HG03064 (cell line): ENCODE results near the gene FCHSD2.
A peak's percentile ranks its signal among the peaks of the same experiment; 100 is the strongest.
"Not testable (repeated sequence)": the region's sequence is repeated elsewhere in the genome, so short reads cannot be mapped to it uniquely, and the experiment has no call there.

Experiments
- ATAC-seq: cut with Tn5 transposase; IDR thresholded peaks from one replicate; pipeline ENCODE4 v1.9.1; 2021; ENCODE audit warnings: low read depth; ENCODE audit not compliant: unreplicated experiment

Gene FCHSD2

DNA sequence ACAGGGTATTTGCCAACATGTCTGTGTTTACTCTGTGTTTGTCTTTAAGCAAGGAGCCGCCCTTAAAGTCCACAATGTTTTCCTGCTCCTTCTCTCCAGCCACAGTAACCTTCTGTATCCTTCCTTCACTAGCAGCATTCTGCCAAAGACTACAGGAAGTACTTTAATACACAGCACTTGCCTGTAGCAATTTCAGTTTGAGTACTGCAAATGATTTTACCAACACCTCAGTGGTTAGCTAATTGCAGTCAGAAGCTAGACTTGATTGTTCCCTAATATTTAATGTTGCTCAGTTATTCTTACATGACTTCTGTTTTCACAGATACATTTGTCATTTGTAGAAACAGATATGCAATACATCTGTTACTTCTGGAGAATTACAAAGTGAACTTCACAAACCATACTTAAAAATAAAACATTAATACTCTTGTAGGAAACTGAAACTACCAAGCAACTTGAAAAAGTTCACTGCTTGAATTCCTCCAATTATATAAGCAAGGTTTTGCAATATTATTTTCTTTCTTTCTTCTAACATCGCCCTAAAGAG, 69.1 kb downstream of the FCHSD2 start:
- peak; percentile 69 for ATAC-seq

DNA sequence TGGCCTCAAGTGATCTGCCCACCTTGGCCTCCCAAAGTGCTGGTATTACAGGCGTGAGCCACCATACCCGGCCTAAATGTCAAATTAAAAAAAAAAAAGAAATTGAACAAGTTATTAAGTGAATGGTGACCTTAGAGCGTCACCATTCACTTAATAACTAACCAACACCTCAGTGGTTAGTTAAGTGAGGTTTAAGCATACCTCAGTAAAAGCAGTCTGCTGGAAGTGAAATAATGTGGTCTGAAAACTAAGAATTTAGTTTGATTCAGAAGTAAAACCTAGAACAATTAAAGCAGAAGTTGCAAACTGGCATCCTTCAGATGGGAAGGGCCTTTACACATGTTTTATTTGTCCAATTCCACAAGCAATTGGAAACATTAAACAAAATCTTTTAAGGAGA, 71.5 kb downstream of the FCHSD2 start:
- ATAC-seq: no peak

DNA sequence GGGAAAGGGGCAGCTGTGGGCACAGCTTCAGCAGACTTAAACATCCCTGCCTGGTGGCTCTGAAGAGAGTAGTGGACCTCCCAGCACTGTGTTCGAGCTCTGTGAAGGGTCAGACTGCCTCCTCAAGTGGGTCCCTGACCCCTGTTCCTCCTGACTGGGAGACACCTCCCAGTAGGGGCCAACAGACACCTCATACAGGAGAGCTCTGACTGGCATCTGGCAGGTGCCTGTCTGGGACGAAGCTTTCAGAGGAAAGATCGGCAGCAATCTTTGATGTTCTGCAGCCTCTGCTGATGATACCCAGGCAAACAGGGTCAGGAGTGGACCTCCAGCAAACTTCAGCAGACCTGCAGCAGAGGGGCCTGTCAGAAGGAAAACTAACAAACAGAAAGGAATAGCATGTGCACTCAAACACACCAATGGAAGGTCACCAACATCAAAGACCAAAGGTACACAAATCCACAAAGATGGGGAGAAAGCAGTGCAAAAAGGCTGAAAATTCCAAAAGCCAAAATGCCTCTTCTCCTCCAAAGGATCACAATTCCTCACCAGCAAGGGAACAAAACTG, 80.2 kb downstream of the FCHSD2 start:
- not testable (repeated sequence) for ATAC-seq

DNA sequence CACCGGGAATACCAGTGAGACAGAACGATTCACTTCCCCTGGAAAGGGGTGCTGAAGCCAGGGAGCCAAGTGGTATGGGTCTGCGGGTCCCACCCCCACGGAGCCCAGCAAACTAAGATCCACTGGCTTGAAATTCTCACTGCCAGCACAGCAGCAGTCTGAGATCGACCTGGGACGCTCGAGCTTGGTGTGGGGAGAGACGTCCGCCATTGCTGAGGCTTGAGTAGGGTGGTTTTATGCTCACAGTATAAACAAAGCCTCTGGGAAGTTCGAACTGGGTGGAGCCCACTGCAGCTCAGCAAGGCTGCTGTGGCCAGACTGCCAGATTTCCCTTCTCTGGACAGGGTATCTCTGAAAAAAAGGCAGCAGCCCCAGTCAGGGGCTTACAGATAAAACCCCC, 80.7 kb downstream of the FCHSD2 start:
- not testable (repeated sequence) for ATAC-seq

DNA sequence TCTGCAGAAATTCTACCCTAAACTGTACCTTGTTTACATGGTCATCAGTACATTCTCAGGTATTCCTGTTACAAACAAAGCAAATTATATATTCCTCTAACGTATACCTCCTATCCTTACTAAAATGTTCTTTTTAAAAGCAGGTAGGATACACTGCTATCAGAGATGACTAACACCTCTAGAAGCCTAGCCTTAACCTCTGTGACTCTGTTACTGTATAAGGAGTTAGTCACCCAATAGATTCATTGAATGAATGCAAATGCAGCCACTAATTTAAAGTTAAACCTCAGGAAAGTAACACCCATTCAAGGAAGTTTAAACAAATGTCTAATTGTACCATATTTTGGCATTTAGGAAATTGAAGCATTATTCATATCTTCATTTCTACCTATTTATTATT, 82.2 kb downstream of the FCHSD2 start:
- no peak for ATAC-seq

DNA sequence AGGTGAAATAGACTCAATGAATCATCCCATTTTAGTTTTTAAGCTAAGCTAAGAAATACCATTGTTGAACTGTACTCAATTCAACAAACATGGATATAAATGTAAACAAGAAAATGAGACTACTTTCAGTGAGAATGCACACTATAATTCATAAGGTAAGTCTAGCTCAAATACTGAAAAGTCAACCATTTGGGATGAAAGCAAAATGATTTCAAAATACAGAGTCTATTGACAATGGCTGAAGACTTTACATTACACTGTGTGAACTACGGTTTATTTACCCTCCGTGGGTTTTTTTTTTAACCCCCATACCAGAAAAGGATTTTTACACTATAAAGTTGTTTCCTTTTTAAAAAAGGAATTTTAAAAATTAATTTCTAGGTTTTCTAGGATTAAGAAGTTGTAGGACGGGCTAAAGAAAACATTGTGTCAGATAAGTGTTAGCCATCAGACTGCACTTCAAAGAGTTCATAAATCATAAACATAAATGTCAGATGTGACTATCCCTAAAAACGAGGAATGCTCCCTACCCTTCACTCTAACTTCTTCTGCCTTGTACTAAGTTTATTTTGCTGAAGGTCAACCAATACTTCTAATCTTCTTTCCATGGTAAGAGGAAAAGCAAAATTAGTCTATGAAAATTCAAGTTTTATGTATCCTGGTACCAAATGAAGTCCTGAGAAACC, 83.0 kb downstream of the FCHSD2 start:
- no peak for ATAC-seq

DNA sequence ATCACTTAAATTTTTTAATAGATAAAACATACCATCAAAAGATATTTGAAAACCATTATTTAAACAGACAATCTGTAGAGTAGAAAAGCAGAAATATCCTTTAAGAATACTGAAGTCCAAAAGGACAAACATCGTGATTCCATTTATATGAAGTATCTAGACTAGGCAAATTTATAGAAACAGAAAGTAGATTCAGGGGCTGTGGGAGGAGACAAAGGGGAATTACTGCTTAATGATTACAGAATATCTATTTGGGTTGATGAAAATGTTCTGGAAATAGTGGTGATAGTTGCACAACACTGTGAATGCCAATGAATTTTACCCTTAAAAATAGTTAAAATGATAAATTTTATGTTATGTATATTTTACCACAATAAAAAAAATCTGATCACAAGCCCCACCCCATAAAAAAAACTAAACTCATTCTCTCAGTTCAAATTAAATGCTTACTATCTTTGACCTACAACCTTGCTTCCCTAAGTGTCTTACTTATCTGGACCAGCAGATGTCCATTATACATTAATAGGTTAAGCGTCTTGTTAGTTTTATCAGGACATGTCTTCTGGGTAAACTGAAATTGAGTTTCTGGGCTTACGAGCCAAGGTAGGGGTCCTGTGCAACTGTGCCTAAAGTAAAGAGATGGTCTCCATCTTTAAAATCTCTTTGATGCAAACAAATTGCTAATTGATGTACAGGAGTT, 86.3 kb downstream of the FCHSD2 start:
- ATAC-seq: no peak

DNA sequence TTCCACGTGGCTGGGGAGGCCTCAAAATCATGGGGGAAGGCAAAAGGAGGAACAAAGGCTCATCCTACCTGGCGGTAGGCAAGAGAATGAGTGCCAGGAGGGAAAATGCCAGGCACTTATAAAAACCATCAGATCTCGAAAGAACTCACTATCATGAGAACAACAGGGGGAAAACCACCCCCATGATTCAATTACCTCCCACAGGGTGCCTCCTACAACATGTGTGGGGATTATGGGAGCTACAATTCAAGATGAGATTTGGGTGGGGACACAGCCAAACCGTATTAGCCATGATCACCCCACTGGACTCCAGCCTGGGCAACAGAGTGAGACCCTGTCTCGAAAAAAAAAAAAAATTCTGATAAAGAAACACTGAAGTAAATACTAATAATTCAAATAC, 87.1 kb downstream of the FCHSD2 start:
- no peak for ATAC-seq

DNA sequence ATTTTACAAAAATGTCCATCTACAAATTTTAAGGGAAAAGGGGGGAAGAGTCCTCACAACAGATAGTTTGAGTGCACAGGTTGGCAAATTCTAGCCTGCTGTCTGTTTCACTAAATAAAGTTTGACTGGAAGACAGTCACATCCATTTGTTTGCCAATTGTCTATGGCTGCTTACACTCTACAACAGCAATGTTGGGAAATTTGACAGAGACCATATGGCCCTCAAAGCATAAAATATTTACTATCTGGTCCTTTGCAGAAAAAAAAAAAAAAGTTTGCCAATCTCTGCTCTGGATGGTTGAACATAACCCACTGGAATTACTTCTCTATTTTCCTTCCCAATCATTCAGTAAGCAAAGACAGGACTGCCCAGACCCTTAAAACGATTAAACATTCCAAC, 88.2 kb downstream of the FCHSD2 start:
- no peak for ATAC-seq

DNA sequence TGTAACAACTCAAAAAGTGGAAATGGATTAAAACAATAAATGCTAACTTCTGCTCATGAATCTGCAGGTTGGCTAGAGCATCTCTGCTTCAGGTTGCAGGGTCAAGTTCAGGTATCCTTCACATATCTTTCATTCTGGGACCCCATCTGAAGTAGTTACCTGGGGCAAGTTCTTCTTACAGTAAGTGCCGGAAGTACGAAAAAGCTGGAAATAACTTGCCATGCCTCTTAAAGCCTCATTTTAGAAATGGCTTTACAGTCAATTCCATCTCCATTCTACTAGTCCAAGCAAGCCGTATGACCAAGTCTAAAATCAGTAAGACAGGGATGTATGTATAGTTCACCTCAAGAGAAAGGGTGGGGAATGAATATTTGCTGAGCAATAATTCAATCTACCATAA, 93.7 kb downstream of the FCHSD2 start:
- ATAC-seq: no peak

DNA sequence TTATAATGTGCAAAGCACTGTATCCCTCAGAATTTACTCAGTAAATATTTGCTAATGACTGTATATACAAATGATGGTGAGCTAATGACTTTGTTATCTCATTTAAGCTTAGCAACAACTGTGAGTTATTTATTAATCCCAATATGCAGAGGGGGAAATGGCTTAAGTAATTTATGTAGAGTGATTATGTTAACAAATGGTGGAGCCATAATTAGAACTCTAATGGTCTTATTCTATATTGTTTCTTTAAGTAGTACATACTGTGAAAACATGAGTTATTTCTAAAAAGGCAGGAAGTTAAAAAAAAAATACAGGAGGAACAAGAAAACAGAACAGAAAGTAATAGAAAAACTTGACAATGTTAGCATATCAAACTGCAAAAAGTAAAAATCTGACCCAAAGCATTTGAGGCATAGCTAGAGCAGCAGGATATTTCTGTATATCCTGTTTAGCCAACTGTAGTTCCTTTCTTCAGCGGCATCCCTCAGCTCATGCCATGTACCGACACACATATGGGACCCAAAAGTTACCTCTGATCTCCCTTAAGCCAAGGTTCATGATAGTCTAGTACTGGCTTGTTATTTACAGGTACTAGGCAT, 94.2 kb downstream of the FCHSD2 start:
- peak; percentile 65 for ATAC-seq

DNA sequence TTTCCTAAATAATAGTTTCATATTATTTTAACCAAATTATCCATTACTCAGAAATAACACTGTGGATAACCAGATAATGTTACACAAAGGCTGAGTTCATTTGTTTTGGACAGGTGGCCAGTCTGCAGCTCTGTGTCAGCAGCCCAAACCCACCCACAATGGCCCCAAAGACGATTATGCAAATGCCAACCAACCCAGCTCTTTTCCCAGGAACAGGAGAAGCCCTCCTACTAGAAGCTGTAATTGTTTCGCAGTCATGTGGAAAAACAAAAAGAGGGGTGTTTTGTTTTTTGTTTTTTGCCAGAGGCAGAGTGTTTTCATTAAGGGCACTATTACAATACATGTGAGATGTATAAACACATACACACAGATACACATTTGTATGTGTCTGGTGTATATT, 102.1 kb downstream of the FCHSD2 start:
- ATAC-seq: no peak

DNA sequence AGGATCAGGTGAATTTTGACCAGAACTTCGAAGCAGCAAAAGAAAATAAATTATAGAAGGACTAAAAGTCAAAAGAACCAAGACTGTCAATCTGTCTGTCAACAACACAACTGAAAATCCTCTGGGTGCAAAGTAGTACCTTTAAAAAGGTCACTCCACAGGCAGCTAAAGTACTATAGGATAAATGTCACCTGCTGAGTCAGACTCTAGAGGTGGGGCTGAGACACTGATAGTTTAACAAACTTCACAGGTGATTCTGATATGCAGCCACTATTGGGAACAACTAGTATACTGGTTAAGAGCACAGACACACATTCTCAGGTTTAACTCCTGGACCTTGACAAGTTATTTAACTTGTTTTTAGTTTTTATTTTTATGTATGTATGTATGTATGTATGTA, 107.3 kb downstream of the FCHSD2 start:
- ATAC-seq: no peak

DNA sequence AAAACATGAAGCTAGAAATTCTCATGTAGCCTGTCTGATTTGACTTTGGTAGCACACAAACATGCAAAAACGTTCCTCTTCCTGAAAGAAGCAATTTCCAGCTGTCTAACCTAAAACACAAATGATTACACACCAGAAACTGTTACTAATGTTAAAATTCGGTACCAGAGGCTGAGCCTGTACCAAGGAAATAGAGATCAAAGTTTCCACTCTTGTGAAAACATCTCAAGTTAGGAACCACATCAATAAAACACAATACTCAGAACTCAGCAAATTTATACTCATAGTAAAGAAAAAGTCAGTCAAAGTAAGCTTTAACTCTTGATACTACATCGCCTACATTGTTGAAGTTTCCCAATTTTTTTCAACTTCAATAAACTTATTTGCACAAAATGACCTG, 107.8 kb downstream of the FCHSD2 start:
- ATAC-seq: no peak

DNA sequence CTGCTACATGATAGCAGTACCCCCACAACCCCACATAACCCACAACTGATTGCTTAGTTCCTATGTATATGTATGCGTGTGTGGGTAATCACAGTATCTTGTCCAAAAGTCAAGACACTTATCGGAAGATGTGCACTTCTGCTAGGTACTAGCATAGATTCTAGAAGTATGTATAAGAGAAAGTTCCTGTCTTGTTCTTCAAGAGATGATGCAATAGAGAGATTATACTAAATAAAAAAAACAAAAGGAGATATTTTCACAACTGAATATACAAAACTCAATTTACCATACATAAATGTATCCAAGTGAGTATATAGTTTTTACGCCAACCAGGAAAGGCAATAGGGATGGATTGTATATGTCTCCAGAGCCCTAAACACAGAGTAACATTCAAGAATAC, 112.0 kb downstream of the FCHSD2 start:
- ATAC-seq: no peak

DNA sequence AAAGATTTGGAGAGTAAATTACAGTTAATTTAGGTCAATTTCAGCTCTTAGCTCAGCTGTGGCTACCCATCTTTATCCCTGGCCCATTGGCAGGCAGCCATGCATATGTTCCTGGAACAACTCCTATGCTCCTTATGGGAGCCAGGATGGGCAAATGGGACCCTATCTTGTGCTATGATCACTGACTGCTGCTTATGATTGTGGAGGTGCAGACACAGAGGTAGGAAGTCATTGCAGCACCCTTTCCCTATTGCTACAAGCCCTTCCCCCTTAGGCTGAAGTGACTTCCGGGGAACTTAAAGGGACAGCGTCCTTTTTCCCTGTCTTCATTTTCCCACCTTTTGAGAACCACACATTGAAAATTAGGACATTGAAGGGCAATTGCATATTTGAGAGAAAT, 112.7 kb downstream of the FCHSD2 start:
- ATAC-seq: no peak

DNA sequence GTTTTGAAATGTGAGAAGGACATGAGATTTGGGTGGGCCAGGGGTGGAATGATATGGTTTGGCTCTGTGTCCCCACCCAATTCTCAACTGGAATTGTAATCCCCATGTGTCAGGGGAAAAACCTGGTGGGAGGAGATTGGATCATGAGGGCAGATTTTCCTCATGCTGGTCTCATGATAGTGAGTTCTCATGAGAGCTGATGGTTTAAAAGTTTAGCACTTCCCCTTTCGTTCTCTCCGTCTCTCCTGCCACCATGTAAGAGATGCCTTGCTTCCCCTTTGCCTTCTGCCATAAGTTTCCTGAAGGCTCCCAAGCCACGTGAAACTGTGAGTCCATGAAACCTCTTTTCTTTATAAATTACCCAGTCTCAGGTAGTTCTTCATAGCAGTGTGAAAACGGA, 113.5 kb downstream of the FCHSD2 start:
- ATAC-seq: no peak

DNA sequence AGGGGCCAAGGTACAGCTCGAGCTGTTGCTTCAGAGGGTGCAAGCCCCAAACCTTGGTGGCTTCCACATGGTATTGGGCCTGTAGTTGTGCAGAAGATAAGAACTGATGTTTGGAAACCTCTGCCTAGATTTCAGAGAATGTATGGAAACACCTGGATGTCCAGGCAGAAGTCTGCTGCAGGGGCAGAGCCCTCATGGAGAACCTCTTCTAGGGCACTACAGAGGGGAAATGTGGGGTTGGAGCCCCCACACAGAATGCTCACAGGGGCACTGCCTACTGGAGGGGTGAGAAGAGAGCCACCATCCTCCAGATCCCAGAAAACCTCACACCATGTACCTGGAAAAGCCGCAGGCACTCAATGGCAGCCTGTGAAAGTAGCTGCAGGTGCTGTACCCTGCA, 114.3 kb downstream of the FCHSD2 start:
- ATAC-seq: not testable (repeated sequence)

DNA sequence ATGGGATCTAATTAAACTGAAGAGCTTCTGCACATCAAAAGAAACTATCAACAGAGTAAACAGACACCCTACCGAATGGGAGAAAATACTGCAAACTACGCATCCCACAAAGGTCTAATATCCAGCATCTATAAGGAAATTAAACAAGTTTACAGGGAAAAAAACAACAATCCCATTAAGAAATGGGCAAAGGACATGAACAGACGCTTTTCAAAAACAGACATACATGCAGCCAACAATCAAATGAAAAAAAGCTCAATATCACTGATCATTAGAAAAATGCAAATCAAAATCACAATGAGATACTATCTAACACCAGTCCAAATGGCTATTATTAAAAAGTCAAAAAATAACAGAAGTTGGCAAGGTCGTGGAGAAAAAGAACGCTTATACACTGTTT, 117.5 kb downstream of the FCHSD2 start:
- no peak for ATAC-seq

DNA sequence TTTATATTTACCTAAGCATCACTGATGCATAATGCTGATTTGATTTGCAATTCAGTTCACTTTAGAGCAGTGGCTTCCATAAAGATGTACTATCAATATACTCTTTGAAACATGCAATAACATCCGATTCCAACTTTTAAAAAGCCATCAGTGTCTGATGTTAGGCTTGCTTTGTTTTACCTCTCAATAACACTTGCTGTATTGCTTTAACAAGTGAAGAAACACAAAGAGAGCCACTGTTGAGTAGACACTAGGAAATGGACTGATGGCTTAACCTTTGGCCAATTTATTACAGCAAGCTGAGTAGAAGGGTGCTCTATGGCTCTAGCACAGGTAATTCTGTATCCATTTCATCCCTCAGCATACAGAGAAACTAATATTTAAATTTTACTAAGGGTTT, 122.1 kb downstream of the FCHSD2 start:
- no peak for ATAC-seq

DNA sequence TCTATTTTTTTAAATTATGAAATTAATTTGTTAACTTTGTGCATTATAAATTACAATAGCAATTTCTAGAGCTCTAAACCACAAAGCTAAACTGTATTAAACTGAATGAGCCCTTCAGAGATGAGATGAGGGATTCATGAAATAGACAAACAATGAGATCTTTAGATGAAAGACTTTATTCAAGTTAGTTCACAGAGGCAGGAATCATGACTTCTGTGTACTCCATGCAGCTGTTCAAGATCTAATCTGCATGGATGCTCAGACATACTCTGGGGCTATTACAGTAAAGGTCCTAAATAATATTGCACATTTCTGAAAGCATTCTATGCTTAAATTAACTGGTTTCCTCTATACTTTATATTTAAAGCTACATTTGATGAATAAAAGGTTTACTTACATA, 122.7 kb downstream of the FCHSD2 start:
- no peak for ATAC-seq
